HEK293 (cell line): Measurements from ENCODE around the gene TRAPPC2.

Source experiments
- CTCF ChIA-PET: fragments of 350-600 bp; formaldehyde crosslinking; extraction: SDS; loops from one replicate; lab custom pipeline; 2021; ENCODE audit warnings: antibody characterized with exemption; lab: Yijun Ruan, JAX
- POLR2A ChIA-PET: fragments of 300-600 bp; formaldehyde crosslinking; extraction: SDS; loops from one replicate; lab custom pipeline; 2020; ENCODE audit warnings: antibody characterized with exemption, inconsistent platforms; lab: Yijun Ruan, JAX
- H3K27ac ChIP-seq: fragments of 200-500 bp; sonication (Bioruptor generic); 2 replicates; pipeline ENCODE4 v1.5.1; 2014; ENCODE audit warnings: low read depth, low read length, control low read depth, inconsistent platforms; ENCODE audit errors: extremely low read depth
- H3K36me3 ChIP-seq, 2 experiments: fragments of 200-500 bp in 1 of 2; sonication (Bioruptor generic) in 1 of 2; 1 replicate in 1 of 2; 2 replicates in 1 of 2; pipeline ENCODE4 v1.5.1; 2014 to 2017; ENCODE audit warnings: inconsistent platforms in 2 of 2, low read length in 2 of 2; ENCODE audit not compliant: control insufficient read depth in 2 of 2, insufficient read depth in 1 of 2
- H3K4me1 ChIP-seq: fragments of 200-500 bp; sonication (Bioruptor generic); 2 replicates; pipeline ENCODE4 v1.5.1; 2014; ENCODE audit warnings: mild to moderate bottlenecking, low read length, inconsistent platforms; ENCODE audit not compliant: control insufficient read depth, insufficient read depth
- H3K4me3 ChIP-seq: 2 replicates; pipeline ENCODE4 v1.5.1; 2011; ENCODE audit warnings: low read depth, mild to moderate bottlenecking, control low read depth, low read length, moderate library complexity
- H3K9me3 ChIP-seq: fragments of 200-500 bp; sonication (Bioruptor generic); 2 replicates; pipeline ENCODE4 v1.5.1; 2014; ENCODE audit warnings: low read depth, low read length, inconsistent platforms; ENCODE audit not compliant: control insufficient read depth, insufficient read depth
- EGR2 ChIP-seq: fragments of 450-650 bp; formaldehyde crosslinking; IDR thresholded peaks from 2 replicates; pipeline ENCODE4 v1.5.1; 2016; ENCODE audit warnings: low read depth, missing biosample characterization, missing genetic modification characterization
- HOXA7 ChIP-seq: sonication (generic); formaldehyde crosslinking; IDR thresholded peaks from 2 replicates; pipeline ENCODE4 v1.8.1; 2022; ENCODE audit warnings: missing genetic modification reagents, borderline replicate concordance
- IKZF3 ChIP-seq: fragments of 450-650 bp; IDR thresholded peaks from 2 replicates; pipeline ENCODE4 v1.5.0; 2018; ENCODE audit warnings: missing biosample characterization, mild to moderate bottlenecking, missing genetic modification characterization, moderate library complexity
- KLF10 ChIP-seq: fragments of 450-650 bp; IDR thresholded peaks from 2 replicates; pipeline ENCODE4 v1.5.1; 2018; ENCODE audit warnings: missing biosample characterization, mild to moderate bottlenecking, missing genetic modification characterization
- SETDB1 ChIP-seq: IDR thresholded peaks from one replicate; pipeline ENCODE4 v1.6.1; 2017; ENCODE audit warnings: mild to moderate bottlenecking, low read length, moderate library complexity, mixed read lengths; ENCODE audit not compliant: insufficient read length
- SP2 ChIP-seq: fragments of 450-650 bp; formaldehyde crosslinking; IDR thresholded peaks from 2 replicates; pipeline ENCODE4 v1.5.1; 2016; ENCODE audit warnings: missing biosample characterization, missing genetic modification characterization
- SP7 ChIP-seq: fragments of 450-650 bp; formaldehyde crosslinking; IDR thresholded peaks from 2 replicates; pipeline ENCODE4 v1.5.1; 2016; ENCODE audit warnings: missing biosample characterization, missing genetic modification characterization
- WT1 ChIP-seq: fragments of 450-650 bp; formaldehyde crosslinking; IDR thresholded peaks from 2 replicates; pipeline ENCODE4 v1.5.1; 2016; ENCODE audit warnings: missing biosample characterization, missing genetic modification characterization
- ZBTB10 ChIP-seq: fragments of 450-650 bp; formaldehyde crosslinking; IDR thresholded peaks from 2 replicates; pipeline ENCODE4 v1.5.1; 2016; ENCODE audit warnings: missing biosample characterization, missing genetic modification characterization
- ZBTB17 ChIP-seq: fragments of 450-650 bp; formaldehyde crosslinking; IDR thresholded peaks from 2 replicates; pipeline ENCODE4 v1.5.1; 2016; ENCODE audit warnings: missing biosample characterization, missing genetic modification characterization
- ZBTB20 ChIP-seq: fragments of 450-650 bp; formaldehyde crosslinking; IDR thresholded peaks from 2 replicates; pipeline ENCODE4 v1.5.1; 2016; ENCODE audit warnings: missing biosample characterization, missing genetic modification characterization
- ZEB2 ChIP-seq: fragments of 450-650 bp; formaldehyde crosslinking; IDR thresholded peaks from 2 replicates; pipeline ENCODE4 v1.5.1; 2016; ENCODE audit warnings: missing biosample characterization, missing genetic modification characterization
- ZFP37 ChIP-seq: fragments of 450-650 bp; formaldehyde crosslinking; IDR thresholded peaks from 2 replicates; pipeline ENCODE4 v1.5.1; 2016; ENCODE audit warnings: missing biosample characterization, missing genetic modification characterization
- ZNF174 ChIP-seq: fragments of 450-650 bp; formaldehyde crosslinking; IDR thresholded peaks from 2 replicates; pipeline ENCODE4 v1.5.0; 2017; ENCODE audit warnings: missing biosample characterization, mild to moderate bottlenecking, missing genetic modification characterization
- ZNF184 ChIP-seq: fragments of 450-650 bp; IDR thresholded peaks from 2 replicates; pipeline ENCODE4 v1.5.1; 2018; ENCODE audit warnings: missing biosample characterization, mild to moderate bottlenecking, missing genetic modification characterization
- ZNF211 ChIP-seq: fragments of 450-650 bp; formaldehyde crosslinking; IDR thresholded peaks from 2 replicates; pipeline ENCODE4 v1.5.1; 2016; ENCODE audit warnings: low read depth, missing biosample characterization, missing genetic modification characterization
- ZNF302 ChIP-seq: fragments of 450-650 bp; formaldehyde crosslinking; IDR thresholded peaks from 2 replicates; pipeline ENCODE4 v1.5.1; 2016; ENCODE audit warnings: missing biosample characterization, missing genetic modification characterization, low read depth
- ZNF324 ChIP-seq: fragments of 450-650 bp; formaldehyde crosslinking; IDR thresholded peaks from 2 replicates; pipeline ENCODE4 v1.5.1; 2016; ENCODE audit warnings: missing biosample characterization, missing genetic modification characterization
- ZNF354C ChIP-seq: fragments of 450-650 bp; formaldehyde crosslinking; IDR thresholded peaks from 2 replicates; pipeline ENCODE4 v1.5.1; 2016; ENCODE audit warnings: missing biosample characterization, missing genetic modification characterization, low read depth, borderline replicate concordance
- ZNF510 ChIP-seq: fragments of 450-650 bp; formaldehyde crosslinking; IDR thresholded peaks from 2 replicates; pipeline ENCODE4 v1.5.1; 2018; ENCODE audit warnings: mild to moderate bottlenecking, missing genetic modification characterization, missing biosample characterization; ENCODE audit not compliant: insufficient replicate concordance
- ZNF513 ChIP-seq: fragments of 450-650 bp; IDR thresholded peaks from 2 replicates; pipeline ENCODE4 v1.5.1; 2018; ENCODE audit warnings: missing biosample characterization, missing genetic modification characterization
- ZNF560 ChIP-seq: fragments of 450-650 bp; formaldehyde crosslinking; IDR thresholded peaks from 2 replicates; pipeline ENCODE4 v1.5.1; 2017; ENCODE audit warnings: missing biosample characterization, missing genetic modification characterization, borderline replicate concordance
- ZNF670 ChIP-seq: fragments of 450-650 bp; formaldehyde crosslinking; IDR thresholded peaks from 2 replicates; pipeline ENCODE4 v1.5.1; 2016; ENCODE audit warnings: missing biosample characterization, missing genetic modification characterization, low read depth
- ZNF701 ChIP-seq: fragments of 450-650 bp; formaldehyde crosslinking; IDR thresholded peaks from 2 replicates; pipeline ENCODE4 v1.5.1; 2016; ENCODE audit warnings: missing biosample characterization, missing genetic modification characterization
- ZNF704 ChIP-seq: fragments of 450-650 bp; formaldehyde crosslinking; IDR thresholded peaks from 2 replicates; pipeline ENCODE4 v1.5.1; 2016; ENCODE audit warnings: missing biosample characterization, missing genetic modification characterization
- ZNF76 ChIP-seq: fragments of 450-650 bp; formaldehyde crosslinking; IDR thresholded peaks from 2 replicates; pipeline ENCODE4; 2016; ENCODE audit warnings: low read depth, missing biosample characterization, missing genetic modification characterization, borderline replicate concordance
- ZNF785 ChIP-seq: fragments of 450-650 bp; formaldehyde crosslinking; IDR thresholded peaks from 2 replicates; pipeline ENCODE4 v1.5.1; 2016; ENCODE audit warnings: missing biosample characterization, missing genetic modification characterization
- ZNF792 ChIP-seq: fragments of 450-650 bp; formaldehyde crosslinking; IDR thresholded peaks from 2 replicates; pipeline ENCODE4 v1.5.1; 2016; ENCODE audit warnings: missing biosample characterization, missing genetic modification characterization
- TF ChIP-seq, protein P1 (sequence below): fragments of 450-650 bp; formaldehyde crosslinking; IDR thresholded peaks from 2 replicates; pipeline ENCODE4 v1.5.1; 2017; ENCODE audit warnings: missing biosample characterization, missing genetic modification characterization
- TF ChIP-seq, protein P2 (sequence below): fragments of 450-650 bp; formaldehyde crosslinking; IDR thresholded peaks from 2 replicates; pipeline ENCODE4 v1.5.1; 2016; ENCODE audit warnings: missing biosample characterization, missing genetic modification characterization

The TRAPPC2 gene

GRCh38 chrX:13688958-13689740 lies 45.3 kb downstream of the TRAPPC2 start, which contains the start of gene RAB9A:
Gene RAB9A, plus strand, starts transcription at chrX:13689128. Its CDS starts 19,619 bp downstream, at chrX:13708747.
- Histone ChIP-seq H3K4me1 (peaks cover 44% of the 10 kb centered on the region), H3K36me3 (no peaks in the 10 kb centered on the region), H3K4me3 (peak within 1 kb of the TSS; percentile 94), H3K9me3 (no peaks in the 10 kb centered on the region), H3K27ac (peak within 1 kb of the TSS; percentile 98)
- ChIA-PET POLR2A (interaction anchor here (0.5 to 3.2 kb wide), 12 partner anchors 9 to 96 kb away, joined by 3 to 21 read pairs (median 6); partner anchors contain the start of genes OFD1 and TRAPPC2), CTCF (interaction anchor here (0.7 to 2.6 kb wide), 6 partner anchors 9 to 182 kb away, joined by 3 to 9 read pairs (median 4); no protein-coding TSS in a partner anchor)
- TF ChIP-seq ZNF184 (tag by site-specific recombination) (no peak), ZNF560 (no peak), ZEB2 (tag by site-specific recombination) (peak; percentile 85; the same call in 1 of the 2 replicates), ZBTB20 (tag by site-specific recombination) (peak; percentile 36; the same call in 1 of the 2 replicates), ZNF701 (no peak), WT1 (no peak), ZNF302 (tag by site-specific recombination) (no peak), ZNF76 (tag by site-specific recombination) (peak; percentile 43; the same call in 1 of the 2 replicates), KLF10 (peak; percentile 65; the same call in 1 of the 2 replicates), ZNF785 (tag by site-specific recombination) (no peak), IKZF3 (tag by site-specific recombination) (peak; percentile 93), HOXA7 (no peak), ZNF670 (tag by site-specific recombination) (no peak), ZFP37 (0 out of 2 replicates have a peak, but pooled peaks have one; percentile 70), SP7 (tag by site-specific recombination) (peak; percentile 67), EGR2 (tag by site-specific recombination) (peak; percentile 75), ZBTB17 (peak; percentile 8; the same call in 1 of the 2 replicates), ZNF354C (tag by site-specific recombination) (no peak), ZNF174 (no peak), ZNF324 (tag by site-specific recombination) (peak; percentile 14; the same call in 1 of the 2 replicates), ZNF704 (tag by site-specific recombination) (no peak), SP2 (tag by site-specific recombination) (peak; percentile 79), ZBTB10 (tag by site-specific recombination) (0 out of 2 replicates have a peak, but pooled peaks have one; percentile 29), ZNF510 (no peak), SETDB1 (no peak), ZNF513 (no peak), ZNF211 (tag by site-specific recombination) (no peak), ZNF792 (tag by site-specific recombination) (no peak)
- TF ChIP-seq, protein P1, sequence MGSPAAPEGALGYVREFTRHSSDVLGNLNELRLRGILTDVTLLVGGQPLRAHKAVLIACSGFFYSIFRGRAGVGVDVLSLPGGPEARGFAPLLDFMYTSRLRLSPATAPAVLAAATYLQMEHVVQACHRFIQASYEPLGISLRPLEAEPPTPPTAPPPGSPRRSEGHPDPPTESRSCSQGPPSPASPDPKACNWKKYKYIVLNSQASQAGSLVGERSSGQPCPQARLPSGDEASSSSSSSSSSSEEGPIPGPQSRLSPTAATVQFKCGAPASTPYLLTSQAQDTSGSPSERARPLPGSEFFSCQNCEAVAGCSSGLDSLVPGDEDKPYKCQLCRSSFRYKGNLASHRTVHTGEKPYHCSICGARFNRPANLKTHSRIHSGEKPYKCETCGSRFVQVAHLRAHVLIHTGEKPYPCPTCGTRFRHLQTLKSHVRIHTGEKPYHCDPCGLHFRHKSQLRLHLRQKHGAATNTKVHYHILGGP (tag by site-specific recombination) = no peak
- TF ChIP-seq, protein P2, sequence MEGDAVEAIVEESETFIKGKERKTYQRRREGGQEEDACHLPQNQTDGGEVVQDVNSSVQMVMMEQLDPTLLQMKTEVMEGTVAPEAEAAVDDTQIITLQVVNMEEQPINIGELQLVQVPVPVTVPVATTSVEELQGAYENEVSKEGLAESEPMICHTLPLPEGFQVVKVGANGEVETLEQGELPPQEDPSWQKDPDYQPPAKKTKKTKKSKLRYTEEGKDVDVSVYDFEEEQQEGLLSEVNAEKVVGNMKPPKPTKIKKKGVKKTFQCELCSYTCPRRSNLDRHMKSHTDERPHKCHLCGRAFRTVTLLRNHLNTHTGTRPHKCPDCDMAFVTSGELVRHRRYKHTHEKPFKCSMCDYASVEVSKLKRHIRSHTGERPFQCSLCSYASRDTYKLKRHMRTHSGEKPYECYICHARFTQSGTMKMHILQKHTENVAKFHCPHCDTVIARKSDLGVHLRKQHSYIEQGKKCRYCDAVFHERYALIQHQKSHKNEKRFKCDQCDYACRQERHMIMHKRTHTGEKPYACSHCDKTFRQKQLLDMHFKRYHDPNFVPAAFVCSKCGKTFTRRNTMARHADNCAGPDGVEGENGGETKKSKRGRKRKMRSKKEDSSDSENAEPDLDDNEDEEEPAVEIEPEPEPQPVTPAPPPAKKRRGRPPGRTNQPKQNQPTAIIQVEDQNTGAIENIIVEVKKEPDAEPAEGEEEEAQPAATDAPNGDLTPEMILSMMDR = peak; percentile 9; the same call in 1 of the 2 replicates
